Hepatocyte (in vitro differentiated cells): ENCODE data around the gene ITGA1.

Experiments
- CTCF ChIP-seq: fragments of 200-600 bp; sonication (generic); IDR thresholded peaks from 2 replicates; pipeline ENCODE4 v1.5.1; 2016; ENCODE audit warnings: antibody characterized with exemption, mild to moderate bottlenecking; ENCODE audit not compliant: poor library complexity
- EZH2 ChIP-seq: fragments of 200-600 bp; sonication (generic); IDR thresholded peaks from 2 replicates; pipeline ENCODE4 v1.6.1; 2016; ENCODE audit warnings: antibody characterized with exemption, mild to moderate bottlenecking, borderline replicate concordance
- EZH2phosphoT487 ChIP-seq: fragments of 200-600 bp; sonication (generic); IDR thresholded peaks from one replicate; pipeline ENCODE4 v1.6.1; 2018; ENCODE audit warnings: antibody characterized with exemption, mild to moderate bottlenecking, low read depth, moderate library complexity; ENCODE audit not compliant: unreplicated experiment, severe bottlenecking

GRCh38 chr5:52842111-52842510 lies 54.4 kb downstream of the ITGA1 start:
- TF ChIP-seq CTCF (no peak), EZH2 (no peak), EZH2phosphoT487 (no peak)
